ENCODE results near the gene PLK2. TPM values are rescaled to one million over a fixed set of nuclear protein-coding genes. Genes with fewer than 3 reads are reported as not detected.

PLK2 gene
- total and polyA plus RNA-seq, 4 donors = 20.1 to 363 (median 40.9) TPM

DNA sequence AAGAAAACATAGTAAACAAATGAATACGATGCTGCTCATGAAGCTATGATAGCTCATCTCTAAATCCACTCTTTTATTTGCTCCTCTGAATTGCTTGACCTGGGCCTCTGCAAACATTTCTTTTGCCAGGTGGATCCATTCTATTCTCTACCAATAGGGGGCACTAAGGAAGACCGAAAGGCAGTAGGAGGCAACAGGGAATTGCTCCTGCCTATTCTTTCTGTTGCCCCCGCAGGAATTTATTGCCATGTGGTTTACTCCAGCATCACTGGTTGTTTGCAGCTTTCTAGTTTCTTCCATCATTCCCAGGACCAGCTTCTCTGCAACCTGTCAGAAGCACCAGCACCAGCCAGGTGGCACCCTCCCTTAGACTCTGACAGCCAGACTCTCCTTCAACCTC, 36.6 kb upstream of the PLK2 start:
- TF ChIP-seq, protein P1, sequence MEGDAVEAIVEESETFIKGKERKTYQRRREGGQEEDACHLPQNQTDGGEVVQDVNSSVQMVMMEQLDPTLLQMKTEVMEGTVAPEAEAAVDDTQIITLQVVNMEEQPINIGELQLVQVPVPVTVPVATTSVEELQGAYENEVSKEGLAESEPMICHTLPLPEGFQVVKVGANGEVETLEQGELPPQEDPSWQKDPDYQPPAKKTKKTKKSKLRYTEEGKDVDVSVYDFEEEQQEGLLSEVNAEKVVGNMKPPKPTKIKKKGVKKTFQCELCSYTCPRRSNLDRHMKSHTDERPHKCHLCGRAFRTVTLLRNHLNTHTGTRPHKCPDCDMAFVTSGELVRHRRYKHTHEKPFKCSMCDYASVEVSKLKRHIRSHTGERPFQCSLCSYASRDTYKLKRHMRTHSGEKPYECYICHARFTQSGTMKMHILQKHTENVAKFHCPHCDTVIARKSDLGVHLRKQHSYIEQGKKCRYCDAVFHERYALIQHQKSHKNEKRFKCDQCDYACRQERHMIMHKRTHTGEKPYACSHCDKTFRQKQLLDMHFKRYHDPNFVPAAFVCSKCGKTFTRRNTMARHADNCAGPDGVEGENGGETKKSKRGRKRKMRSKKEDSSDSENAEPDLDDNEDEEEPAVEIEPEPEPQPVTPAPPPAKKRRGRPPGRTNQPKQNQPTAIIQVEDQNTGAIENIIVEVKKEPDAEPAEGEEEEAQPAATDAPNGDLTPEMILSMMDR (IDR thresholded peaks at IDR 0.05; ENCODE audit: control extremely low read depth, extremely low read depth) = no peak
- no peak overlapping the region for H3K9ac ChIP-seq (ENCODE audit: insufficient read depth in 1 of 2, low read length in 2 of 2)
- H3K9me3 ChIP-seq (ENCODE audit: control insufficient read depth in 4 of 4, insufficient read depth in 3 of 4, low read length in 3 of 4) = no peaks in the 10 kb centered on the region
- WGBS, 2 donors = 82 to 95% methylated on average over 3 of the region's 3 CpGs
- ATAC-seq (ENCODE audit: insufficient read depth, low FRiP score) (no peak), DNase-seq (no peak)
- no peaks in the 10 kb centered on the region for H3K36me3 ChIP-seq (ENCODE audit: control insufficient read depth in 4 of 4, insufficient read depth in 4 of 4, low read length in 4 of 4)
- peaks cover 0 to 13% (median 5%) of the 10 kb centered on the region in 5 donors for H3K4me1 ChIP-seq (ENCODE audit: control insufficient read depth in 5 of 5, insufficient read depth in 5 of 5, low read length in 5 of 5)
- no peak overlapping the region for H3K27ac ChIP-seq (ENCODE audit: low read depth in 1 of 2, low read length in 1 of 2)
- no peaks in the 10 kb centered on the region for H3K27me3 ChIP-seq (ENCODE audit: control insufficient read depth in 3 of 3, insufficient read depth in 3 of 3, low read length in 2 of 3)
- no peak overlapping the region for H3K4me3 ChIP-seq

DNA sequence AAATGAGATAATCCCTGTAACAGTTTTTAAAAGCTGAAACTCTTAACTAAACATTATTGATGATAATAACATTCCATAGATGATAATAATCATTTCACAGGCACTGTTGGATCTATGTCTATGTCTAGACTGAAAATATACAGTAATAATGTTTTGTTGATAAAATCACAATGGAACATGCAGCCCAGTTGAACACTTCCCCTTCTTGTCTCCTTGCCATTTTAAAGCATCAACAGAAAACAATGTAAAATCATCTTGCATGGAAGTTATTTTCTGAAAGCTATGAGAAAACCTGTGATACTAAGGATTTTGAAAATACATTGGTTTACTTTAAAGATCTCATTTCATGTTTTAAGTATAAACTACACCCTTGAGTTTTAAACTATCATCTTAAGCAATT, 33.3 kb upstream of the PLK2 start:
- Histone ChIP-seq H3K9me3 (ENCODE audit: control insufficient read depth in 4 of 4, insufficient read depth in 3 of 4, low read length in 3 of 4) (no peaks in the 10 kb centered on the region), H3K27ac (ENCODE audit: low read depth in 1 of 2, low read length in 1 of 2) (no peak overlapping the region), H3K9ac (ENCODE audit: insufficient read depth in 1 of 2, low read length in 2 of 2) (no peak overlapping the region), H3K4me1 (ENCODE audit: control insufficient read depth in 5 of 5, insufficient read depth in 5 of 5, low read length in 5 of 5) (peaks cover 0 to 4% (median 0%) of the 10 kb centered on the region in 5 donors), H3K27me3 (ENCODE audit: control insufficient read depth in 3 of 3, insufficient read depth in 3 of 3, low read length in 2 of 3) (no peaks in the 10 kb centered on the region), H3K4me3 (no peak overlapping the region), H3K36me3 (ENCODE audit: control insufficient read depth in 4 of 4, insufficient read depth in 4 of 4, low read length in 4 of 4) (no peaks in the 10 kb centered on the region)
- TF ChIP-seq, protein P1 (IDR thresholded peaks at IDR 0.05; ENCODE audit: control extremely low read depth, extremely low read depth) = no peak
- ATAC-seq (ENCODE audit: insufficient read depth, low FRiP score) (no peak), DNase-seq (no peak)

DNA sequence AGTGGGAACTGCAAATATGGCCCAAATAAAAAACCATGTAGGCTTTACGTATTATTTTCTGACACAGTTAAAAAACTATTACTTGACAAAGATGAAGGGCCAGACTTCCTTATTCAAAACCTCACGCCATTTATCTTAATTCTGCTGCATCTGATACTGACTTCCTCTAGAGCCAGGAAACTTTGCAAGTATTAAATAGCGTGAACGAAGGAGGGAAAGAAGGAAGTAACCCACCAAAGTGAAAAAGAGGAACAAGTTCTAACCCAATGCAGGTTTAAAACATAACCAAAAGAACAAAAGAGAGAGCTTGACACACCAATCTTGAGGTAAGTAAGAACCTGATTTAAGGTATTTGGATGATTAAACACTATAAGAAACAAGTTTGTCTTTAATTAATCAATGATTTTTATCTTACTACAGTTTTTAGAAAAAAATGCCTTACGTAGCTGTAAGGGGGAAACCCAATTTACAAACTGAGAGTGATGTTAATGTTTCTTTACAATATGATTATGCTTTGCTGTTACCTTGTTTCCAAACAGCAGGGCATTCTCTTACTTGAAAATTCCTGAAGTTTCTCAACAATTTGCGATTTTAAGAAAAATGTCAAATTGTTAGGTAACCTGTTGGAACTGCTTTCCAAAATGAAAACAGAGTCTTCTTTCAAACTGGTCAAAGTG, 31.5 kb upstream of the PLK2 start, which contains the start of gene GAPT:
GAPT (plus strand) TSS at position 220 of the 677 bp plus-strand sequence. CDS start 3,102 bp downstream, outside the sequence.
- TF ChIP-seq, protein P1 (IDR thresholded peaks at IDR 0.05; ENCODE audit: control extremely low read depth, extremely low read depth) = no peak
- no peak within 1 kb of the TSS for H3K9ac ChIP-seq (ENCODE audit: insufficient read depth in 1 of 2, low read length in 2 of 2)
- H3K9me3 ChIP-seq (ENCODE audit: control insufficient read depth in 4 of 4, insufficient read depth in 3 of 4, low read length in 3 of 4) = no peaks in the 10 kb centered on the region
- no peak within 1 kb of the TSS for H3K4me3 ChIP-seq
- peaks cover 0 to 4% (median 0%) of the 10 kb centered on the region in 5 donors for H3K4me1 ChIP-seq (ENCODE audit: control insufficient read depth in 5 of 5, insufficient read depth in 5 of 5, low read length in 5 of 5)
- DNase-seq (no peak), ATAC-seq (ENCODE audit: insufficient read depth, low FRiP score) (no peak)
- H3K36me3 ChIP-seq (ENCODE audit: control insufficient read depth in 4 of 4, insufficient read depth in 4 of 4, low read length in 4 of 4) = no peaks in the 10 kb centered on the region
- WGBS, 2 donors = 19 to 56% methylated on average over 6 of the region's 6 CpGs
- H3K27ac ChIP-seq (ENCODE audit: low read depth in 1 of 2, low read length in 1 of 2) = no peak within 1 kb of the TSS
- no peaks in the 10 kb centered on the region for H3K27me3 ChIP-seq (ENCODE audit: control insufficient read depth in 3 of 3, insufficient read depth in 3 of 3, low read length in 2 of 3)
